ENCODE results near the gene FAM83C.
"Not testable (repeated sequence)": the region's sequence is repeated elsewhere in the genome, so short reads cannot be mapped to it uniquely, and the experiment has no call there.

FAM83C gene

DNA sequence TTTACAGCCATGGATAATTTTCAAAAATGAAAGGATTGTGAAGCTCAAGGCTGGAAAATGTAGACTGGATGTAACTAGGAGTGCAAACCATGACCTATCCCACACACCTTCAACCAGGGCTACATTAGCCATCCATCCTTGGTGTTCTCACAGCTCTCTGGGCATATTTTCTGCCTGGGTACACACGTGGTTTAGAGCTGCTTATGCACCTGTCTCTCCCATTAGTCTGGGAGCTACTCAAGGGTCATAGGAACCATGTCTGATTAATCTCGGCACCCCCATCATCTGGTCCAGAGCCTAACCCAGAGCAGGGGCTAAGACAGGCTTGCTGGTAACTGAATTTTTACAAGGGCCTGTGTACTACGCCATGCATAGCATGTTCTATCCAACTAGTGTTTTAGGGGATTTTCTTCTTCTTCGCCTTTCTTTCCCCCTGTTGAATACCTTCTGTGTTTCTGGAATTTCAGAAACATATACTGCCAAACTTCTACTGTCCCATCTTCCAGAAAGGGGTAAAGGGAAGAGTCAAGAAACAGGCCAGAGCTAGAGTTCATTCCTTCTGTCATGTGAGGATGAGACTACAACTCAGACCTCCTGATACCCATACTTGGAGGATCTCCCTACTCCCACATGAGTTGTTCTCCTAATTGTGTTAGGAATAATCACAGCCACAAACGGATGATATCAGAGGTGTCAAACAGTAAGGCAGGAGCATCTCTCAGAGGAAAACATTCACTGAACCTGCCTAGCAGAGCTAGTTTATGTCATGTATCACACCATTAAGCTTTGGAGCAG, 25.4 kb upstream of the FAM83C start:
- no peak for DNase-seq

DNA sequence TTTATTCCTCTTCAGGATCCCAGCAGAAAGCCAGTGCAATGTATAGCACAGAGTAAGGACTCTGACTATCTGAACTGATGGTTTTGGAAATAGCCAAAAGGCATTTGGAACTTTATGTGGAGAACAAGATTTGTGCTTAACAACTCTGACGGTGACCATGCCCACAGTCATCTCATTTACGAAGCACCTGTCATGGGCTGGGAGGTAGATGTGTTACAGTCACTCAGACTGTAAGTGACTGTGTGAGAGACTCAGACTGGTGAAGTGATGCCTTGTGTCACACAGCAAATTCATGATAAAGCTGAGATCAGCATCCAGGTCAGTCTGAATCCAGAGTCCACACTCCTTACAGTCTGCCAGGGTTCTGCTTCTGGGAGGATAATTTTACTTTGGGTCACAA, 23.9 kb upstream of the FAM83C start:
- no peak for DNase-seq

DNA sequence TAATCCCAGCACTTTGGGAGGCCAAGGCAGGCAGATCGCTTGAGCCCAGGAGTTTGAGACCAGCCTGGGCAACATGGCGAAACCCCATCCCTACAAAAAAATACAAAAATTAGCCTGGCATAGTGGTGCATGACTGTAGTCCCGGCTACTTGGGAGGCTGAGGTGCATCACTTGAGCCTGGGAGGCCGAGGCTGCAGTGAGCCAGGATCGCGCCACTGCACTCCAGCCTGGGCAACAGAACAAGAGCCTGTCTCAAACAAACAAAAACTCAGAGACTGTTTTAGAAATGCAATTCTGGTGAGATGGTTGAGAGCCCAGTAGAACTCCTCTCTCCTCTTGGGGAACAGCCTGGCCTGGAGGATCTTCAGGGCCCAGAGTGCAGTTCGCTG, 23.4 kb upstream of the FAM83C start:
- DNase-seq: not testable (repeated sequence)

DNA sequence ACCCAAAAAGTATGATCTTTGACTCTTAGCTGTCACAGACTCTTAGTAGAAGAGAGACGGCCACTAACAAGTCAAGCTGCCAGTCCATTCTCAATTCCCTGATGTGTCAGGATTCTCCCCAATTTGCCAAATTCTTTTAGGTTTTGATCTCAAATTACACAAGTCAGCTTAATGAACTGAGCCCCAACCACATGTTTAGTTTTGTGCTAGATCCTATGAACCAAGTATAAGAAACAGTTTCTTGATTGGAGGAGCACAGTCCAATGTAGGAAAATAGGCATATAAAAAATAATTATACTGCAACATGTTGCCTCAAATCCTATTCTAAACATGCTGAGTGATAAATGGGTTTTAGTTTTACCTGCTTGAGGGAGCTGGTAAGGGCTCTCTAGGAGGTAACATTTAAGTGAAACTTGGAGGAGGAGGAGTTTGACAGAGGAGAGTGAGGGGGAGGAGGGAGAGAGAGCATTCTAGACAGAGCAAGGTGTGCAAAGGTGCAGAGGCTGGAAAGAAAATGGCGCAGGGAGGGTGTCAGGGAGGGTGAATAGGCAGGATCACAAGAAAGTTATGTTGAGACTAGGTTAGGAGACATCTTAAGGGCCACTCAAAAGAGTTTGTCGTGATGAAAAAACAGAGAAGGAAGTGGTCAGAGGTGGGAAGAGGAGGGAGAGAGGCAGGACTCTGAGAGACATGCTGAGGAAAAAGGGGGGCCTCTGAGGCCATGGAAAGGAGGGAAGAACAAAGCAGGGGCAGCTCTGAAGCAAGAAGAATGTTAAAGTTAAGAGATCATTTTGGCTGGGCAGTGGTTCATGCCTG, 22.8 kb upstream of the FAM83C start:
- DNase-seq: no peak

DNA sequence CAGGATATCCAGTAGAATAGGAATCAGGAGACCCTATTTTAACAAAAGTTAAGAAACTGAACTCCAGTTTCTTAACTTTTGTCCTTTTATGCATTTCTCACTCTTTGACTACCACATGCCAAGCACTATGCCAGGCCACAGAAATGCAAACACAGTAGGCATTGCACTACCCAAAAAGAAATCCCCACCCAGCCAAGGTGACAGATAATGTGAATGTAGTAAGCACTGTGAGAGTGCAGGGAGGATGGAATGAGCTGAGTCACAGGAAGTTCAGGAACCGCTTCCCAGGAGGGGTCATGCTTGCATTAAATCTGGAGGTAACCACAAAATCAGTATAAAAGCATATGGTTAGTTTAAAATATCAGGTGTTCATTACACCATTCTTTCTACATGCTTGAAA, 20.1 kb upstream of the FAM83C start:
- DNase-seq: no peak

DNA sequence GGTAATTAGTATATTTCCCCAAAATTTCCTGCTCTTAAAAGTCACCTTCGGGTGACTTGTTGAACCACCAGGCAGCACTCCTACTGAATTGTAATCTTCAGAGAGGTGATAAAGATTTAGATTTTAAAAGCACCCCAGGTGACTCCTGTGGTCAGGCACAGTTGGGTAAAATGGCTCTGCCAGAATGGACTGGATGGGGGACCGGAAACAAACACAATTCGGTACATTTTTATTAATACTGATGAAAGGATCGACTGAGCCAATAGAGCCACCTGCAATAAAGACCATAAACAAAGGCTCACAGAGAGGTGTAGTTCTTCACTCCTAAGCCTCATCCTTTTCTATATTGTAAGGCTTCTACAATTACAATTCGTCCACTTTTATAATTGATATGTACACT, 19.6 kb upstream of the FAM83C start:
- DNase-seq: no peak

DNA sequence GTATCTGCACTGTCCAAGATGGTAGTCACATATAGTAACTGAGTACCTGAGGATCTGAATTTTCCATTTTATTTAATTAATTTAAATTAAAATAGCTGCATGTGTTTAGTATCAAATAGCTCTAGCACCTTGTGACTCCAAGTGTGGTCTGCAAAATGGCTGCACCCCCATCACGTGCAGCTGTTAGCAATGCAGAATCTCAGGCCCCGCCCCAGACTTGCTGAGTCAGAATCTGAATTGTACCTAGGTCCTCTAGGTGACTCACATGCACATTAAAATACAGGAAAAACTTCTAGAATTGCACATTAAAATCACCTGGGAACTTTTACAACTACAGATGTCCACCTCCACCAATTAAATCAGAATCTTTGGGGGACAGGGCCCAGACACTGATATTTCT, 19.2 kb upstream of the FAM83C start:
- DNase-seq: no peak

DNA sequence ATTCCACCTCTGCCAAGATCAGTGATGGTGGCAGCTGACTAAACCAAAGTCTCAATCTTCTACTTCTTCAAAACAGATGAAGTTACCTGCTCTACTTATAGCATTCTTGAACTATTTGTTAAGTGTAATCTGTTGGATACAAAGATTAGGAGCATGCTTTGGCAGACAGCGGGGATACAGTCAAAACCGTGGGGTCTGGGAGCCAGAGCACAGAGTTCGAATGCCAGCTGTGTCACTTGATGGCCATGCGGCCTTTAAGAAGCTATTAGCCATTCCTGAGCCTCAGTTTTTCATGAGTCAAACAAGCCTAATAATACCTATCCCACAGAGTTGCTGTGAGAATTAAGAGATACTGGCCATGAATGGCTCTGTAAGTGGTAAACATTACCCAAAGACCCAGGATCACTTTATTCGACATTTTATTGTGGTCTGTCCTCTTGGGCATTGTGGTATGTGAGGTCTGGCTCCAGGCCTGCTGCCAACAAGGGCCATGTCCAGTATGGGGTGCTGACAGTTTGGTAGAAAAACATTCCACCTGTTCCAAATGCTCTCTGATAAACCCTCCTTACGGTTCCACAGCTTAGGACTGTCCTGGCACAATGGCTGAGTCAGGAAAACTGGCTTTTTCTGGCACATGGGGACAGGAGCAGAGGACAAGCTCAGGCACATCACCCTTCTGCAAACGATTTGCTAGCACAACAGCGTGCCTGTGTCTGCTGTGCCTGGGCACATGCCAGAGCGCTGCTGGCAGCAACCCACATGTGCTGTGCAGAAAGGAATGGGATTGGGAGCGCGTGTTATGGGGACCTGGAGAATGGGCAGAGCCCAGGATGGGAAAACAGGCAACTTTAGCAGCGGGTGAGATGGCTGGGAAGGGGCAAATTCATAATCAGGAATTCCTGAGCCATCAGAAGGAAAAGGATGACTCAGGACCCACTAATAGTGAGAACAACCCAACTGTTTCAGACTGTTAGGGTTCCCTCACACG, 15.7 kb upstream of the FAM83C start:
- no peak for DNase-seq

DNA sequence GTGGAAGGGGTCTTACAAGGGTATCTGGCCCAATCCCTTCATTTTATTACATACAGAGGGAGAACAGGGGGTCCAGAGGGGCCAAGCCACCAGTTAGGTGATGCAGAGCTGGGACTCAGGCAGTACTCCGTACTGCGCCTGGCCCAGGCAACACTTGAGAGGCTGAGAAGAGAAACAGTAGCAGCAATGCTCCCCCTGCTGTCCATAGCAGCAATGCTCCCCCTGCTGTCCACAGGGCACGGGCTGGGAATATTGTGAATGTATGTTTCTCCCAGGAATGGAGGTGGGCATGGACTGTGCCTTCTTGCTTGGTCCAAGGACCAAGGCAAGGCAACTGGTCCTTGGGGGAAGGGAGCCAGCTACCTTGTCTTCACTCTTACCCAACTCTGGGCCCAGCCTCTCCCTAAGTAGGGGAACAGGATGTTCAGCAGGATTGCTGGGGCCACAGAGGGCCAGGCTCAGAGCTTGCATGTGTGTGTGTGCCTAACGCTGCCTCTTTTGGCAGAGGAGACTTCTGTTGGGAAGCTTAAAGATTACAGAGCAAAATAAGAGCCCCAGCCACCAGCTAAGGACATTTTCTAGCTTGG, 14.8 kb upstream of the FAM83C start:
- DNase-seq: peak; percentile 5

DNA sequence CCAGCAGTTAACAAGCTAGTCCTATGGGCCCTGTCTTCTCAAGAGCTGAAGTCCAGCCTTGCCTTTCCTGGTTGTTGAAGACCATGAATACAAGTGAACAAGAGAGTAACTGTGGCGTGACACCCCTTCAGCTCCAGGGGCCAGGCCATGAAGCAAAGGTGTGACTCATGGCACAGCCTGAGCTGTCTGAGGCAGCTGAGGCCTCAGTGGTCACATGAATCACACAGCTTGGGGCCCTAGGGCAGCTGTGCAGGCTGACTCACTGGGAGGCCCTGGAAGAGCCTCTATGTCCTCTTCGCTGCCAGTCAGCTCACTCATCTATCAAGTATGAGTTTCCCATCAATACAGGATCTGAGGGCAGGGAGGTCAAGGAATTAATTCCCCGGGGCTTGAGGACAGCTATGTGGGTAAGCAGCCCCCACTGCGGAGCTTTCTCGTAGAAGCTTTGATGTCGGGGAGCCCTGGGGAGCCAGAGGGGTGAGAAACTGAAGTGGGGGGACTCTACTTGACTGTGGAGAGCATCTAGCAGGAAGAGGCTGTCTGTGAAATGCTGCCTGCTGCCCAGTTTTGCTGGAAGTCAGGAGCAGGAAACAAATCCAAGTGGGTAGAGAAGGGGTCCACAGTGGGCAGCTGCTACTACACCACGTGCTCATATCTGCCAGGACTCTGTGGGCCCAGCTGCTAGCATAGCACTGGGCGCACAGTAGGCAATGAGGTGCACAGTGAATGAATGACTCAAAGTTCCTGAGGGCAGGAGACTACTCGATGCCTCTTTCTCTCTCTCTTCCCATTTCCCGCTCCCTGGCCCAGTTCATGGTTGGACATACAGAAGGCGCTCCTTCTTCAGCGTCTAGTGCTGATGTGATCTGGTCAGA, 13.7 kb upstream of the FAM83C start:
- DNase-seq: no peak

DNA sequence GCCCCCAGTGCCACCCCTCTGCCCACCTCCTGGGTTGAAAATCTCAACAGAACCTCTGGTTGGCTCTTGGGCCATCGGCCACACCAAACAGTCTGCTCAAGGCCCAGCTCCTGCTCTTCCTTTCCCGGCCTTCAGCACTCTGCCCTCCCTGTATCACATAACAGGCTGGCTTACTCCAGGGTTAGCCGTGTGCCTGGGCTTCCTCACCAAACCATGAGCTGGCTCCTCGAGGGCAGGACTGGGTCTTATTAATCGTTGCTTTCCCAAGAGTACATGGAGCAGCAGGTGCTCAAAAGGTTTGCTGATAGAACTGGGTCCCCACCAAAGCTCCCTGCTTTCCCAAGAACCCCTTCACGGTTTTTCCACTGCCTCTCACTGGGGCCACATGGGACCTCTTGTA, 12.7 kb upstream of the FAM83C start:
- no peak for DNase-seq

DNA sequence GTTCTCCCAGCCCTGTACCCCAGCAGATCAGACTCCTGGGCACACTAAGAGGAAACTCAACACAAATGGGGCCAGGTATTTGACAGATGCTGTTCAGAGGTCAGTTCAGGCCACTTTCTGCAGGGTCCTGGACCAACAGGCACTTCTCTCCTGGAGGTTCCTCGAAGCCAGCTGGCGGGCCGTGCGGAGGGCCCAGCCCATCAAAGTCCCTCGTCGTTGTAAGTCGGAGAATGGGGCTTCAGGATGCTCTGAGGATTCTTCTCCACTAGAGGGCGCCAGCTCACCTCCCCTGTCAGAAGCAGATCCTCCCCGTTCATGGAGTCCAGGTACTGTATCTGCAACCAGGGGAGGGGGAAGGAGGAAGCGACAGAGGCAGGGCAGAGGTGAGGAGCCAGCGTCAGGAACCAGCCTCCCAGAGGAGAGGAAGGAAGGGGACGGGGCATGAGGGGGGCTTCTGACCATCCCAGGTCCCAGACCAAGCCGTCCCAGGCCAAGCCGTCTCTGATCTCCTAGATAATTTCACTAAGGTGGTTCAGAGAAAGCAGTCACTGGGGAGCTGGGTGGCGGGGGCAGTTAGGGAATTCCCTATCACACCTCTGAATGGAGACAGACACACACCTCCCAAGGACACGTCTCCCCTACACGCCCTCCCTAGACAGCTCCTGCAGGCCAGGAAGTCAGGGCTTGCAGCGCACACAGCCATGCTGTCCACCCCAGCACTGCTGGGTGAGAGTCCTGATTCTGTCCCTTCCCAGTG, 11.7 kb upstream of the FAM83C start:
- DNase-seq: peak; percentile 89

DNA sequence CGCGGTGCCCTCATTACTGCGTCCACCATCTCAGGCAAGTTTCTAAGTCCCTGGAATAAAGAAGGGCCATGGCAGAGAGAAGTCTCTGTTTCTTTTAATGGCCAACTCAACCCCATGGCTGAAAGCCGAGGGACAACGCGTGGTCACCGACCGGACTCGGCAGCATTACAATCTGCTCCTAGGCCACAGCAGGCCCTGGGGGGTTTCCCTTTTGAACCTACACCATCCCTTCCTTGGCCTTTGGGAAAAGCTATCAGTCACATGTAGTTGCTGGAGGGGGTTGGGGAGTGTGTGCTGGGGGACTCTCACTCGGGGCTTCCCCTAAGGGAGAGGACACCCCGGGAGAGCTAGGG, 11.1 kb upstream of the FAM83C start:
- DNase-seq: no peak

DNA sequence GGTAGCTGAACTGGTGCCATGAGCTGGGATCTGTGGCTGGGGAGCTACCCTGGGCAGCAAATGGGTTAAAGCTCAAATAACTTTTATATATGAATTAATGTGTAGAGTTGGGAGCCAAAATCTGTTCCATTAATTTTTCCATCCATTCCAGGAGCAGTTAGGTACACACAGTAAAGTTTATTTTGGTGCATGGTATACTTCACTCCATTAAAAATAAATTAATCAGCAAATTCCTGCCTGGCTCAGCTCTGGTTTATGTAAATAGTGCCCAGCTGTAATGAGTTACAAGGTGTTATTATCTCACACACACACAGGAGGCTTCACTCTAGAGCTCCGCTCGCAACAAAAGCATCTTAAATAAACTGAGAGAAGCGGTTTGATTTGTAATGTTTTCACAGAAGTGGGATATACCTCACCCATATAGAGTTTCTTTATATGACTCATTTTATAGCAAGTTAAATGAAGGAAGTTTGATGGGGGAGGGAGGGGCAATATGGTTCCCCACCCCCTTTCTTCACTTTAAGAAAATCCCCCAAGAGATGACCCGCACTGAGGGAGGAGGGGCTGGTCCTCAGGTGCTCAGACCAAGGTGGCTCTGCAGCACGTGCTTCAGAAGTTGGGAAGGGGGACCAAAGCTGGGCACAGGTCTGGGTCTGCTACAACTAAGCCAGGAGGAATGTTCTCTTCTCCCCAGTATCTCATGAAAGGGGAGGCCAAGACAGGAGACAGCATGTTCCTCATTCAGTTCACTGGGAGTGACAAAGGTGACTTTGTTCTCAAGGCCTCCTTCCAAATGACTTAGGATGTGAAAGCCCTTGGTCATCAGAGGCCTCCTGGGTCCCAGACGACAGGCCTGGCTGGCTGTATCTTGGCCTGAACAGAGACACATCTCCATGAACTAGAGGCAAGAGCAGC, 10.5 kb upstream of the FAM83C start:
- no peak for DNase-seq

DNA sequence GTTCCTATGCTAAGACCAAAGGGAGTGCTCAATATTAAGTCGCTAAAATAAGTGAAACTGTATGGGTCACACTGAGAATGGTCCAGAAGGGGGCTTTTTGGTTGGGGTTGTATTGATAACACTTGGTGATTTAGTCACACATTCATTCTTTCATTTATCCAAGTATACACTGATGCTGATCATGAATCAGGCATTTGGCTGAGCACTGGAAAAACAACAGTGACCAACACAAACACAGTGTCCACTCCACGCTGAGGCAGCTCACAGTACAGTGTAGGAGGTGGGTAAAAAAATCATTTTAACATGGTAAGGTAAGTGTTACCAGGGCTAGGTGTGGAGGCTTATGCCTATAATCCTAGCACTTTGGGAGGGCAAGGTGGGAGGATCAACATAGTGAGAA, 9.2 kb upstream of the FAM83C start:
- DNase-seq: no peak

DNA sequence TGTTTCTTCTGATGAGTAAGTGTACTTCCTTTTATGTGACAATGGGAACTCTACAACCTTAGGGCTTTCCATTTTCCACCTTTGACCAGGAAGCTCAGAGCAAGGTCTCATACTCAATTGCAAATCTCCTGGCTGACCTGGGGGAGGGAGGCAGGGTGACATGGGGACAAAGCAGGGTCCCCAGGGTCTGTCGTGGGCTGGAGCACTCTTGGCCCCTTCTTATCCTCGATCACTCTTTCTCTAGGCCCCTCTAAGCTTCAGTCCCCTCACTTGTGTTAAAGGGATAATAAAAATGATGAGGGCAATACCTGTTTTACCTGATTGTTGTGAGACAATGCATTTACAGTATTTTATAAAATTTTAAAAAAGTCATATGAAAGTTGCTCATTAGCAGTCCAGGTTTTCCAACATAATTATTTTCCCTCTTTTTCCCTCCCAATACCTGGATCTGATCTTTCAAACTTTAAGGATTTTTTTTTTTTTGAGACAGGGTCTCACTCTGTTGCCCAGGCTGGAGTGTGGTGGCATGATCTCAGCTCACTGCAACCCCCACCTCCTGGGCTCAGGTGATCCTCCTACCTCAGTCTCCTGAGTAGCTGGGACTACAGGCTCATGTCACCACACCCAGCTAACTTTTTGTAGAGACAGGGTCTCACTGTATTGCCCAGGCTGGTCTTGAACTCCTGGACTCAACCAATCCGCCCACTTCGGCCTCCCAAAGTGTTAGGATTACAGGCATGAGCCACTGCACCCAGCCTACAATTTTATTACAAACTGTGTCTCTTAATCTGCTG, 8.4 kb upstream of the FAM83C start:
- no peak for DNase-seq

DNA sequence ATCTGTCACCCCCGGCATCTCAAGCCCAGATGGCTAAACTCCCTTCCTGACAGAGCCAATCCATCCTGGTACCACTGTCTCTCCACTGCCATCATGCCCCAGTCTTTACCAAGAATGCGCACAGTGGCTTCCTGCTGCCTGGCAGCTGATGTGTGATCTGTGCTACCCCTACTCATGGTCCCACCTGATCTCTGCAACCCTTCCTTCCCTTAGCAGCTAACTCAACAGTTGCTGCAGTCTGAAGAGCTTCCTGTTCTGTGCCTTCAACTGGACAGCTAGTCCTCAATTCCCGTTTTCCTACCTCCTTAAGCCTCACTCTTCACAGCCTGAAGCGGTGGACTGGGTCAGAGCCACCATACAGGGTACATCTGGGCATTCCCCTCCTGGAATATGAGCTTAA, 7.6 kb upstream of the FAM83C start:
- no peak for DNase-seq

DNA sequence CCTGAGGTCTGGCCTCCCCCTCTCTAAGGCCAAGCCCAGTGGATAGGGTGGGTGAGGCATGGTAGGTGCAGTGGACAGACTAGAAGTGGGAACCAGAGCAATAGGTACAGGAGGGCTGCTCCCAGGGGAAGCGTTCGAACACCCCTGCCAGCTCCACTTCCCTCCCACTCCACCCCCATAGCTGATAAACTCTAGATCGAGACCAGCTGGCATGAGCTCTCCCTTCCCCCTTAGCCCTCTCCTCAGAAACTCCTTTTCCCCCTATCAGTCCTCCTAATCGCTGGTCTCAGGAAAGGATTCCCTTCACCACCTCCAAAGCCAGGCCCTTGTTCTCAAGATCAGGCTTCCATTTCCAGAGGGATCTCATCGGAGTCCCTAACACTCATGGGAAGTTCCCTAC, 6.0 kb upstream of the FAM83C start:
- DNase-seq: no peak

DNA sequence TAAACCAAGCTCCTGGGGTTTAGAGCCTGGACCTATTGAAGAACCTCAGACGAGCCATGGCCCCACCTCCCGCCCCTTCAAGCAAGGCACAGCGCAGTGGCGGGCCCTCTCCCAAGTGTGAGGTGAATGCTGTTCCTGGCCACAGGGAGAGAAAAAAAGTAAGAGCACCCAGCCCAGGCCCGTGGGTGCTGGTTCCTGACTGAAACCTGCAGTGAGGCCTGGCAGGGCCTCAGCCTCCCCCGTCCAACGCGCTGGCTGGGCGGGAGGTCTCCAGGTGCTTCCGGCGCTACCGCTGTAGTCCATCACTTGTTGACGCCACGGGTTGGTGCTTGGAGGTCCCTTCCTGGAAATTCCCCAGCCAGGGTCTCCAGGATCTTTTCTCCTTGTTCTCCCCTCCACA, 5.5 kb upstream of the FAM83C start:
- DNase-seq: no peak
